PFSK-1 (cell line): ENCODE results near the gene COL24A1.

Source experiments
- FOXP2 ChIP-seq: optimal IDR thresholded peaks from 2 replicates; pipeline ENCODE3; 2011; ENCODE audit warnings: borderline replicate concordance, control low read depth, inconsistent platforms; ENCODE audit not compliant: insufficient read depth; ENCODE audit errors: extremely low read length, extremely low read depth
- POLR2AphosphoS5 ChIP-seq: IDR thresholded peaks from 2 replicates; pipeline ENCODE4 v1.6.1; 2012; ENCODE audit warnings: low read depth, mild to moderate bottlenecking, control low read depth, low read length, moderate library complexity
- SIN3A ChIP-seq: IDR thresholded peaks from 2 replicates; pipeline ENCODE4 v1.6.1; 2012; ENCODE audit warnings: mild to moderate bottlenecking, low read length, moderate library complexity, borderline replicate concordance; ENCODE audit not compliant: insufficient read depth
- TAF1 ChIP-seq: IDR thresholded peaks from 2 replicates; pipeline ENCODE4 v1.6.1; 2012; ENCODE audit warnings: low read length, control low read depth, borderline replicate concordance; ENCODE audit not compliant: insufficient read depth
- TF ChIP-seq, protein P1 (sequence below), 2 experiments: IDR thresholded peaks; 2 replicates each; pipeline versions ENCODE4 v1.6.1 to v1.8.0; 2011 to 2012; ENCODE audit warnings: low read depth in 2 of 2, low read length in 2 of 2, control low read depth in 1 of 2, inconsistent platforms in 1 of 2, mild to moderate bottlenecking in 1 of 2, moderate library complexity in 1 of 2; ENCODE audit not compliant: insufficient read depth in 1 of 2

The COL24A1 gene

DNA sequence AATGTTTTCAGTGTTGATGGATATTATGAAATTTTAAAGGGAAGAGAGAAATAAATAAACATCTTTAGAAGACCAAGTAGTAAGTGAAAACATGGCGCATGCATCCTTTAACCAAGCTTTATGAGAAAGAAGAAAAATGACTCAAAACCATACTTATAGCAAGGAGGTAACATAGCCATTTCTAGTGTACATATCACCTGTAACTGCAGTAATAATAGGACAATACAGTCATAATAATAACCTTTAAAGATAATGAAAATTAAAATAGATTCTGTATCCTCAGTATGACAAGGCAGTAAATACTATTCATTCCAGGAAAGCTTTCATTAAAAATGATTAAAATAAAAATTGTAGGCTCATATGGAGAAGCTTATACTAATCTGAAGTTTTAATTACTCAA, 141.2 kb downstream of the COL24A1 start:
- TF ChIP-seq, protein P1, sequence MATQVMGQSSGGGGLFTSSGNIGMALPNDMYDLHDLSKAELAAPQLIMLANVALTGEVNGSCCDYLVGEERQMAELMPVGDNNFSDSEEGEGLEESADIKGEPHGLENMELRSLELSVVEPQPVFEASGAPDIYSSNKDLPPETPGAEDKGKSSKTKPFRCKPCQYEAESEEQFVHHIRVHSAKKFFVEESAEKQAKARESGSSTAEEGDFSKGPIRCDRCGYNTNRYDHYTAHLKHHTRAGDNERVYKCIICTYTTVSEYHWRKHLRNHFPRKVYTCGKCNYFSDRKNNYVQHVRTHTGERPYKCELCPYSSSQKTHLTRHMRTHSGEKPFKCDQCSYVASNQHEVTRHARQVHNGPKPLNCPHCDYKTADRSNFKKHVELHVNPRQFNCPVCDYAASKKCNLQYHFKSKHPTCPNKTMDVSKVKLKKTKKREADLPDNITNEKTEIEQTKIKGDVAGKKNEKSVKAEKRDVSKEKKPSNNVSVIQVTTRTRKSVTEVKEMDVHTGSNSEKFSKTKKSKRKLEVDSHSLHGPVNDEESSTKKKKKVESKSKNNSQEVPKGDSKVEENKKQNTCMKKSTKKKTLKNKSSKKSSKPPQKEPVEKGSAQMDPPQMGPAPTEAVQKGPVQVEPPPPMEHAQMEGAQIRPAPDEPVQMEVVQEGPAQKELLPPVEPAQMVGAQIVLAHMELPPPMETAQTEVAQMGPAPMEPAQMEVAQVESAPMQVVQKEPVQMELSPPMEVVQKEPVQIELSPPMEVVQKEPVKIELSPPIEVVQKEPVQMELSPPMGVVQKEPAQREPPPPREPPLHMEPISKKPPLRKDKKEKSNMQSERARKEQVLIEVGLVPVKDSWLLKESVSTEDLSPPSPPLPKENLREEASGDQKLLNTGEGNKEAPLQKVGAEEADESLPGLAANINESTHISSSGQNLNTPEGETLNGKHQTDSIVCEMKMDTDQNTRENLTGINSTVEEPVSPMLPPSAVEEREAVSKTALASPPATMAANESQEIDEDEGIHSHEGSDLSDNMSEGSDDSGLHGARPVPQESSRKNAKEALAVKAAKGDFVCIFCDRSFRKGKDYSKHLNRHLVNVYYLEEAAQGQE (IDR thresholded peaks at IDR 0.05; ENCODE audit: insufficient read depth in 1 of 2, low read depth in 2 of 2, low read length in 2 of 2), result no peak
- TF ChIP-seq TAF1 (no peak), FOXP2 (no peak), POLR2AphosphoS5 (no peak), SIN3A (no peak)

DNA sequence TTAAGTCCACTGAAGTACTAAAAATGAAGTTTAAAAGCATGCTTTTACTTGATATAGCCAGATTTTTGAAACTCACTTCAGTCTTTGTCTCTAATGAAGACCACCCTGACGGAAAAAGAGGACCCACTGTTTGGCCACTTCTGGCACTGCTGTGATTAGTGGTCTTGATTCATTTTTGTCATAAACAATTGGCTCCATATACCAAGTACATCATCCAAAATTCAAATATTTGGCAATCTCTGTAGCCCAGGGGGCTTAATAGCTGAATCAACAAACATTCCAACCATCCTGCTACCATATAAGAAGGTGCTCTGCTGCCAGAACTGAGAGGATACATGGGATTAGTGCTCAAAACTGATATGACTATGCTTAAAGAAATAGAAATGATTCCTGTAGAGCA, 156.0 kb downstream of the COL24A1 start:
- TF ChIP-seq POLR2AphosphoS5 (no peak), TAF1 (no peak), FOXP2 (no peak), SIN3A (no peak)
- TF ChIP-seq, protein P1 (IDR thresholded peaks at IDR 0.05; ENCODE audit: insufficient read depth in 1 of 2, low read depth in 2 of 2, low read length in 2 of 2), result no peak

DNA sequence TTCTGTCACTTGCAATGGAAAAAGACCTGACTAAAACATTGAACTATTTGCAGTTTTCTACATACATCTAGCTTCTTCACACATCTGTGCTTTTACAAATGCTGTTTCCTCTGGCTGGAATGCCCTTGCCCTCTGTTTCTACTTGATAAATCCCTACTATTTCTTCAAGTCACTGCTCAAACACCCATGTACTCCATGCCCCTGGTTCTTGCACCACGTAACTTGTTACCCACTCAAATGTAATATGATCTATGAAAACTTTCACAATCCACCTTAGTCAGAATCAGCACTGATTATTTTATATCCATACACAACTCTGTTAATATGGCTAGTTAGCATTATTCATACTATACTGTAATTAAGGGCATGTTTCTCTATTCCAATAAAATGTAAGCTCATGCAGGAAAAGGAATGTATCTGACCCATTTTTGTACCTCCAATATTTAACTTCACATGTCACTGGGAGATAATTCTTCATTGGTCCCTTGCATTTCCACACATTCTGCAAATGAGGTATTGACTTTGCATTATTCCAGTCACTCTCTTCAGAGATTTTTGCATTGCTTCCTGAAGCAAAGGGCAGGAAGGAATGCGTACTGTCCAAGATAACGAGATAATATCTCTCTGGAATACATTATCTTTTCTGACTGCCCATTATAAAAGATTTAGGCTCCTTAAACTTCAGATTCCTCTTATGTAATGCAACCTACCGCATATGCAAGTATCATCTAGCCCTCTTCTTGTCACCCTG, 158.3 kb downstream of the COL24A1 start:
- TF ChIP-seq TAF1 (no peak), POLR2AphosphoS5 (no peak), FOXP2 (no peak), SIN3A (no peak)
- TF ChIP-seq, protein P1 (IDR thresholded peaks at IDR 0.05; ENCODE audit: insufficient read depth in 1 of 2, low read depth in 2 of 2, low read length in 2 of 2), result no peak

DNA sequence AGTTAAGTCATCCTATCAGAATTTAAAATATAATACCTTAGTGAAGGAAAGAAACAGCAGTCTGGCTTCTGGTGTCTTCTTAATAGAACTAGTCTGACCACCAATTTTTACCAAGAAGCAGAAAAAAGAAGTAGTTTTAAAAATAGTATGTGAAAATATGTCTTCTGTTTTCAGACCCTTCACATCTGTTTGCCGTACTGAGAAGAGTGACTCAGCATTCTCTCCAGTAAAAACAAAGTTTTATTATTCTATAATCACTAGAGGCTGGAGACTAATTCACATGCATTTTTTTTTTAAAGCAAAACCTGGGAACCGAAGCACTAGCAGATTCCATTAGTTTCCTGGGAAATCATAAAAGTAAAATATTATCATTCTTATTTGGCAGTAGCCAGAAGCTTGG, 163.8 kb downstream of the COL24A1 start:
- TF ChIP-seq TAF1, result no peak

DNA sequence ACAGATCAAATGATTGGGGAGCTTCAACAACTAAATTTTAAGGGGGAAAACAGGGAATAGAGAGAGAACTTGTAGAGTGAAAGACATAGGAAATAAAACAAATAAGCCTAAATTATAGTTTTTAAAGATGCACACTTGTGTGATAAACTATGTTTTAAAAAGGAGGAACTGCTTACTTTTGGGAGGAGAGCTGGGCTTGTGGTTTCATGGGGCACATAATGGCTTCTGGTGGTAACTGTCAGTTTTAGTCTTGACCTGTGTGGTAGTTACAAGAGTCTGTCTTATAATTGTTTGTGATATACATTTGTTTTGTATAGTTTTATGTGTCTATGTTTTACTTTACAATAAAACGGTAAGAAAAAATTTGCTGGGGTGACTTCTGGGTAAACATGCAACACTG, 165.3 kb downstream of the COL24A1 start:
- TF ChIP-seq POLR2AphosphoS5, result no peak
- TF ChIP-seq SIN3A, result no peak
- TF ChIP-seq, protein P1 (IDR thresholded peaks at IDR 0.05; ENCODE audit: insufficient read depth in 1 of 2, low read depth in 2 of 2, low read length in 2 of 2), result no peak
- no peak for TF ChIP-seq FOXP2
- TF ChIP-seq TAF1, result no peak
